ENCODE results near the gene TAMM41.

The TAMM41 gene

DNA sequence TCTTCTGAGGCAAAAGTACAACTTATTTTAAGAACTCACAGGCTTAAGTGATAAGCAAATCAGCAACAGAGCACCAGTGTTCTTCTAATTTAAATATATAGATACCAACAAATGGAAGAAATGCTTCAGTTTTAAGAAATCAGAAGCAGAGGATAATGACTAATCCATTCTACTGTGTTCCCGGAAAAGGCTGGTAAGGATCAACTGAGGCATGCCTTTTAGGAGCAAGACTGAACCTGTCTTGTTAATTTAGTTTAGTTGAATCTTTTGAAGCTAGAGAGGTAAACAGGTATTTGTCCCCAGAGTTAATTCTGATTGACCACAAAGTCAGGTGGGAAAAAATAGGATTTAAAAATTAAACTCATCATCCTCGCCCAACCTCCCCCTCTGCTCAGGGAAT, 51.8 kb downstream of the TAMM41 start:
- peaks cover 27% of the 10 kb centered on the region for H3K36me3 ChIP-seq
- no peaks in the 10 kb centered on the region for H3K9me3 ChIP-seq (ENCODE audit: severe bottlenecking)
- H3K27me3 ChIP-seq (ENCODE audit: insufficient read depth, low read depth, severe bottlenecking), result no peaks in the 10 kb centered on the region
- no peak overlapping the region for H3K27ac ChIP-seq
- H3K4me3 ChIP-seq (ENCODE audit: low read depth, low read length), result no peak overlapping the region
- TF ChIP-seq, protein P1, sequence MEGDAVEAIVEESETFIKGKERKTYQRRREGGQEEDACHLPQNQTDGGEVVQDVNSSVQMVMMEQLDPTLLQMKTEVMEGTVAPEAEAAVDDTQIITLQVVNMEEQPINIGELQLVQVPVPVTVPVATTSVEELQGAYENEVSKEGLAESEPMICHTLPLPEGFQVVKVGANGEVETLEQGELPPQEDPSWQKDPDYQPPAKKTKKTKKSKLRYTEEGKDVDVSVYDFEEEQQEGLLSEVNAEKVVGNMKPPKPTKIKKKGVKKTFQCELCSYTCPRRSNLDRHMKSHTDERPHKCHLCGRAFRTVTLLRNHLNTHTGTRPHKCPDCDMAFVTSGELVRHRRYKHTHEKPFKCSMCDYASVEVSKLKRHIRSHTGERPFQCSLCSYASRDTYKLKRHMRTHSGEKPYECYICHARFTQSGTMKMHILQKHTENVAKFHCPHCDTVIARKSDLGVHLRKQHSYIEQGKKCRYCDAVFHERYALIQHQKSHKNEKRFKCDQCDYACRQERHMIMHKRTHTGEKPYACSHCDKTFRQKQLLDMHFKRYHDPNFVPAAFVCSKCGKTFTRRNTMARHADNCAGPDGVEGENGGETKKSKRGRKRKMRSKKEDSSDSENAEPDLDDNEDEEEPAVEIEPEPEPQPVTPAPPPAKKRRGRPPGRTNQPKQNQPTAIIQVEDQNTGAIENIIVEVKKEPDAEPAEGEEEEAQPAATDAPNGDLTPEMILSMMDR (IDR thresholded peaks at IDR 0.05; ENCODE audit: low read depth, low read length), result no peak
- no peak for DNase-seq

DNA sequence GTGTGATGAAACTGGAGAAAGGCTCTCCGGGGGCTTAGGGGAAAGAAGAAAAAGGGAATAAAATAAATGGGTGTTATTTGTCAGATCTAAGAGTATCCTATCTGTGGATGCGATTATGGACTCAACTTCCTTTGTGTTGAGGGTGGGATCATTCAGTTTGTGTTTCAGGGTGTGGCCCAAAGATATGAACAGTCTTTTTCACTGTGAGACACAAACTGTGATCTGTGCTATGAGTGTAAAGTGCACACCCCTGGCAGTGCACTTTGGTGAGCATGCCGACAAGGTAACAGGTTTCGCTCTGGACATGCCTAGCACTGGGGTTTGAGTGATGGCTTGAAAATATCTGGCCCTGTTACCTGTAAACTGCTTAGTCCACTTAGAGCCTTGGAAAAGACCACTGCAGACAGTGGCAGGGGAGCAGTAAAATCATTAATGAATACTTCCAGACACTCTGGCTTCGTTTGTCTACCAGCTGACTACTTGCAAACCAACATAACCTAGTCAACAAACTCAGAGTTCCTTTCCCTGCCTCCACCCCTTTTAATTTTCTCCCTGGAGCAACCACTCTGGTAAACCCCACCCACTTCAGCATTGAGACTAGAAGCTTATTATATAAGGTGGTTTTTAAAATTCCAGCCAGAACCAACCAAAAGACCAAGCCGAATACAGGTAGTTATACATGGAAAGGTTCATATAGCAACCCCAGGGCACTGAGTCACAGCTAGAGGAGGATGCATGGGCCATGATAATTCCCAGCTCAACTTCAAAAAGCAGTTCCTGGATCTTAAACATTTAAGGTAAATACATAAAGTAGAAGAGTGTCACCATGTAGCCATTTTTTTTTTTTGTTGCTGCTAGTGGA, 55.1 kb downstream of the TAMM41 start:
- Histone ChIP-seq H3K4me3 (ENCODE audit: low read depth, low read length) (no peak overlapping the region), H3K27ac (no peak overlapping the region), H3K9me3 (ENCODE audit: severe bottlenecking) (no peaks in the 10 kb centered on the region), H3K27me3 (ENCODE audit: insufficient read depth, low read depth, severe bottlenecking) (no peaks in the 10 kb centered on the region), H3K36me3 (peaks cover 30% of the 10 kb centered on the region)
- TF ChIP-seq, protein P1 (IDR thresholded peaks at IDR 0.05; ENCODE audit: low read depth, low read length), result no peak
- no peak for DNase-seq

DNA sequence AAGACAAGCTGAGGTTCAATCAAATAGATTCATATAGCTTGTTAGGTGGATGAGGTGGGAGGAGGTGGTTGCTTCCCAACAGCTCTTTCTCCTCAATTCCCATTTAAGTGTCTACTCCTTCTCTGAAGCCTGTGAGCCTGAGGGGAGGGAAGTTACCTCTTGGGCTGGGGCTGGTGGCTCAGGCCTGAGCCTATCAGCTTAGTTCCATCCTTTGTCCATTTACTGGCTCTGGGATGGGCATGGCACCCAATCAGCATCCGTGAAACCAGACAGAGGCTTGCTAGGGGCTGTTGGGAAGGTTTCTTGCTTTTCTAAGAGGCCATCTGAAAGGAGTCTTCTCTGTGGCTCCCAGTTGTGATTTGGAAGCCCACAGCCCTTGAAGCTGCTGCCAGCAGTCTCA, 57.3 kb downstream of the TAMM41 start:
- Histone ChIP-seq H3K36me3 (peaks cover 19% of the 10 kb centered on the region), H3K9me3 (ENCODE audit: severe bottlenecking) (no peaks in the 10 kb centered on the region)

DNA sequence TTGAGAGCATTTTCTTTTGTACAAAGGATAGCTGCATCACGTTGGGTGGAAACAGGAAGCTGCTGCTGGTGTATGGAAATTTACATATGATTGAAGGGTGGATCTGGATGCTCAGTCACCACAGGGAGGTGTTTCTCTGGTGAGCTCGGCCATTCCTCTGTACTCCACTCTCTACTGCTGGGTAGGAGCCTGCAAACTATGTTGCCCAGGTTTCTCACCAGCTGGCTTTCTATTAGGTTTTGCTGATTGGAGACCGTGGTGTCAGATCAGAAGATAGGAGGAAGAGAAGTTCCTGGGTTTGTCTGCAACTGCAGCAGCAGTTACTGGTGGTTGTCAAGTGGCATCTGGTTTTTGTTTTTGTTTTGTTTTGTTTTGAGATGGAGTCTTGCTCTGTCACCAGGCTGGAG, 61.7 kb downstream of the TAMM41 start:
- TF ChIP-seq, protein P1 (IDR thresholded peaks at IDR 0.05; ENCODE audit: low read depth, low read length), result no peak
- Histone ChIP-seq H3K27ac (no peak overlapping the region), H3K4me3 (ENCODE audit: low read depth, low read length) (no peak overlapping the region), H3K36me3 (peaks cover 12% of the 10 kb centered on the region), H3K9me3 (ENCODE audit: severe bottlenecking) (no peaks in the 10 kb centered on the region), H3K27me3 (ENCODE audit: insufficient read depth, low read depth, severe bottlenecking) (no peaks in the 10 kb centered on the region)
- DNase-seq, result no peak

More for the DNA sequence above, 57.3 kb downstream of the TAMM41 start:
- TF ChIP-seq, protein P1 (IDR thresholded peaks at IDR 0.05; ENCODE audit: low read depth, low read length), result no peak
- no peak for DNase-seq
- H3K27me3 ChIP-seq (ENCODE audit: insufficient read depth, low read depth, severe bottlenecking), result no peaks in the 10 kb centered on the region
- no peak overlapping the region for H3K4me3 ChIP-seq (ENCODE audit: low read depth, low read length)
- no peak overlapping the region for H3K27ac ChIP-seq

DNA sequence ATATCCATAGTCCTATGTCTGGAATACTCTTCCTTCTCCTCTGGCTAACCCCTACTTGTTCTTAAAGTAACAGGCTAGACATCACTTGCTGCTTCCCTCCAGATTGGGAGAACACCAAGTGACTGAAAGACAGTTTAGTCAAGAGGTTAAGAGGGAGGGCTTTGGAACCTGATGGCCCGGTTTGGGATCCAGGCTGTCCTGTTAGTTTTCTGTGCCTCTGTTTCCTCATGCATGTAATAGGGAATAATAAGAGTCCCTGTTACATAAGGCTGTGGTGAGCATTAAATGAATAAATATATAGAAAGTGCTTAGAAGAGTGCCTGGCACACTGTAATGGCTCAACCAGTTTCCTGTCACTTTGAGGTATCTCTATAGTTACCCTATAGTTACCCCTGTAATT, 66.3 kb downstream of the TAMM41 start:
- no peak overlapping the region for H3K27ac ChIP-seq
- H3K4me3 ChIP-seq (ENCODE audit: low read depth, low read length), result no peak overlapping the region
- no peaks in the 10 kb centered on the region for H3K27me3 ChIP-seq (ENCODE audit: insufficient read depth, low read depth, severe bottlenecking)
- TF ChIP-seq, protein P1 (IDR thresholded peaks at IDR 0.05; ENCODE audit: low read depth, low read length), result no peak
- H3K36me3 ChIP-seq, result no peaks in the 10 kb centered on the region
- no peaks in the 10 kb centered on the region for H3K9me3 ChIP-seq (ENCODE audit: severe bottlenecking)
- DNase-seq, result no peak
